Measurements from ENCODE around the gene TMX2. TPM values are rescaled to one million over a fixed set of nuclear protein-coding genes. Genes with fewer than 3 reads are reported as not detected.

The TMX2 gene
- polyA plus RNA-seq, 1 donor from 2014 or later: 130 TPM

GRCh38 chr11:57741132-57742086 lies 29.0 kb downstream of the TMX2 start, which contains the start of gene SELENOH:
Gene SELENOH (plus strand): TSS chr11:57741491. CDS start chr11:57741596, 105 bp downstream.
- peaks cover 15% of the 10 kb centered on the region for H3K36me3 ChIP-seq (ENCODE audit: insufficient read depth, low read length)

More at GRCh38 chr11:57741132-57742086, 29.0 kb downstream of the TMX2 start, which contains the start of gene SELENOH:
- Histone ChIP-seq H3K27ac (ENCODE audit: low read length) (peak within 1 kb of the TSS; percentile 83), H3K4me3 (ENCODE audit: low read length) (peak within 1 kb of the TSS; percentile 90), H3K9me2 (ENCODE audit: insufficient read depth, low read length) (no peaks in the 10 kb centered on the region), H3K9ac (ENCODE audit: low read length) (peak within 1 kb of the TSS; percentile 90), H4K20me1 (ENCODE audit: insufficient read depth) (no peaks in the 10 kb centered on the region), H3K9me3 (ENCODE audit: low read length) (no peaks in the 10 kb centered on the region), H3K4me2 (ENCODE audit: low read length) (peak within 1 kb of the TSS; percentile 98), H3K79me2 (replicated peaks; ENCODE audit: insufficient read depth, low read length) (peaks cover 17% of the 10 kb centered on the region), H2AFZ (ENCODE audit: low read depth, low read length) (peak within 1 kb of the TSS; percentile 65), H3K27me3 (ENCODE audit: insufficient read depth, low read depth, low read length) (no peaks in the 10 kb centered on the region), H3F3A (ENCODE audit: insufficient read depth, low read length, poor library complexity, severe bottlenecking) (peaks cover 3% of the 10 kb centered on the region)
- TF ChIP-seq SMC3 (conservative IDR thresholded peaks at IDR 0.05; ENCODE audit: poor library complexity) (peak; percentile 61), MXI1 (conservative IDR thresholded peaks at IDR 0.05; ENCODE audit: poor library complexity, severe bottlenecking) (peak; percentile 96), TAF1 (IDR thresholded peaks at IDR 0.05; ENCODE audit: low read depth) (peak; percentile 90), EZH2 (IDR thresholded peaks at IDR 0.05; ENCODE audit: borderline replicate concordance, insufficient read depth, low read length, poor library complexity, severe bottlenecking) (no peak), RAD21 (conservative IDR thresholded peaks at IDR 0.05) (peak; percentile 56), REST (IDR thresholded peaks at IDR 0.05; ENCODE audit: borderline replicate concordance) (peak; percentile 87), EP300 (conservative IDR thresholded peaks at IDR 0.05; ENCODE audit: poor library complexity, severe bottlenecking) (peak; percentile 78), POLR2AphosphoS5 (IDR thresholded peaks at IDR 0.05) (peak; percentile 92), CTCF (IDR thresholded peaks at IDR 0.05; ENCODE audit: poor library complexity, severe bottlenecking) (no peak)
